GM12891 (cell line): ENCODE data around the gene PIGM. TPM values are rescaled to one million over a fixed set of nuclear protein-coding genes. Genes with fewer than 3 reads are reported as not detected.

Experiments used
- DNase-seq: peaks from one replicate; pipeline ENCODE4 v3.0.0; 2011; ENCODE audit warnings: low spot score; ENCODE audit not compliant: insufficient read length
- FAIRE-seq: peaks from 2 replicates; lab custom pipeline; 2011; peaks lifted over from hg19 to GRCh38; lab: Jason Lieb, UNC
- PAX5 ChIP-seq: IDR thresholded peaks from 2 replicates; pipeline ENCODE4 v1.6.1; 2011; ENCODE audit warnings: low read length, moderate library complexity, mild to moderate bottlenecking; ENCODE audit not compliant: insufficient read depth, severe bottlenecking
- POLR2A ChIP-seq: IDR thresholded peaks from 2 replicates; pipeline ENCODE4 v1.6.1; 2011; ENCODE audit warnings: low read depth, low read length, control low read depth
- POLR2AphosphoS5 ChIP-seq: IDR thresholded peaks from 2 replicates; pipeline ENCODE4 v1.6.1; 2011; ENCODE audit warnings: low read depth, low read length, control low read depth
- POU2F2 ChIP-seq: IDR thresholded peaks from 2 replicates; pipeline ENCODE4 v1.6.1; 2011; ENCODE audit warnings: low read depth, mild to moderate bottlenecking, control low read depth, low read length, moderate library complexity
- SPI1 ChIP-seq: IDR thresholded peaks from 2 replicates; pipeline ENCODE4 v1.6.1; 2011; ENCODE audit warnings: low read depth, low read length, control low read depth
- TAF1 ChIP-seq: IDR thresholded peaks from 2 replicates; pipeline ENCODE4 v1.6.1; 2011; ENCODE audit warnings: low read depth, low read length, control low read depth
- polyA plus RNA-seq: library from polyadenylated mRNA; unstranded; fragments of >200 nt; gene quantifications from one replicate; pipeline ENCODE4 v1.2.1, GENCODE V29; 2012; ENCODE audit warnings: low read depth, missing spikeins, inconsistent platforms; ENCODE audit not compliant: missing spikeins

The PIGM gene
- 1.4 TPM for polyA plus RNA-seq

- DNase-seq (peak; percentile 76), FAIRE-seq (peak; percentile 99)
- TF ChIP-seq POLR2A (peak; percentile 63), SPI1 (peak; percentile 68), PAX5 (no peak), TAF1 (peak; percentile 29), POU2F2 (peak; percentile 28; the same call in 1 of the 2 replicates), POLR2AphosphoS5 (no peak)
Observed at GRCh38 chr1:160031365-160032164, at the start of gene PIGM. PIGM (minus strand) TSS chr1:160031990; CDS start chr1:160031739, 251 bp downstream.

- FAIRE-seq, result no peak
- DNase-seq, result no peak
- no peak for TF ChIP-seq POLR2AphosphoS5
- TF ChIP-seq POLR2A, result no peak
- TF ChIP-seq TAF1, result no peak
- TF ChIP-seq SPI1, result no peak
- TF ChIP-seq PAX5, result no peak
- TF ChIP-seq POU2F2, result no peak
Observed at GRCh38 chr1:160081261-160081936, 49.6 kb upstream of the PIGM start, which contains the start of gene KCNJ9. KCNJ9 (plus strand) TSS chr1:160081538; CDS start chr1:160084031, 2,493 bp downstream.

GRCh38 chr1:160080381-160081100 lies 48.8 kb upstream of the PIGM start:
- no peak for FAIRE-seq
- no peak for TF ChIP-seq POLR2AphosphoS5

GRCh38 chr1:160079448-160079847 lies 47.7 kb upstream of the PIGM start:
- DNase-seq, result no peak
- TF ChIP-seq POLR2AphosphoS5, result no peak
- TF ChIP-seq POU2F2, result no peak
- TF ChIP-seq SPI1, result no peak
- TF ChIP-seq PAX5, result no peak
- no peak for FAIRE-seq

More at GRCh38 chr1:160080381-160081100, 48.8 kb upstream of the PIGM start:
- DNase-seq, result no peak

GRCh38 chr1:160078512-160079195 lies 46.9 kb upstream of the PIGM start:
- TF ChIP-seq SPI1, result no peak
- TF ChIP-seq PAX5, result no peak
- TF ChIP-seq TAF1, result no peak
- no peak for TF ChIP-seq POLR2AphosphoS5
- TF ChIP-seq POLR2A, result no peak
- TF ChIP-seq POU2F2, result no peak
- peak; percentile 80 for FAIRE-seq
- DNase-seq, result peak; percentile 61

- no peak for TF ChIP-seq PAX5
- TF ChIP-seq TAF1, result no peak
- no peak for TF ChIP-seq POU2F2
- no peak for TF ChIP-seq SPI1
- no peak for TF ChIP-seq POLR2AphosphoS5
- TF ChIP-seq POLR2A, result no peak
- no peak for FAIRE-seq
- no peak for DNase-seq
Observed at GRCh38 chr1:160077486-160077885, 45.7 kb upstream of the PIGM start.

GRCh38 chr1:160076295-160076694 lies 44.5 kb upstream of the PIGM start:
- no peak for FAIRE-seq
- no peak for TF ChIP-seq PAX5
- TF ChIP-seq POLR2AphosphoS5, result no peak
- no peak for TF ChIP-seq SPI1
- no peak for TF ChIP-seq TAF1
- TF ChIP-seq POU2F2, result no peak
- no peak for TF ChIP-seq POLR2A
- DNase-seq, result no peak

GRCh38 chr1:160075836-160076235 lies 44.0 kb upstream of the PIGM start:
- DNase-seq (no peak), FAIRE-seq (no peak)
- TF ChIP-seq SPI1 (no peak), TAF1 (no peak), PAX5 (no peak), POLR2A (no peak), POU2F2 (no peak), POLR2AphosphoS5 (no peak)

- no peak for DNase-seq
- TF ChIP-seq POLR2AphosphoS5 (no peak), PAX5 (no peak), TAF1 (no peak), SPI1 (no peak), POLR2A (no peak), POU2F2 (no peak)
- no peak for FAIRE-seq
Observed at GRCh38 chr1:160074865-160075264, 43.1 kb upstream of the PIGM start.
